GM12874 (cell line): Measurements from ENCODE around the gene TM4SF1.

Experiments used
- CTCF ChIP-seq: IDR thresholded peaks from 2 replicates; pipeline ENCODE4 v1.5.1; 2011; ENCODE audit warnings: low read depth, mild to moderate bottlenecking, control low read depth, low read length, moderate library complexity; ENCODE audit not compliant: insufficient read depth

Gene TM4SF1

GRCh38 chr3:149374391-149374790 lies 3.1 kb downstream of the TM4SF1 start:
- no peak for TF ChIP-seq CTCF

- no peak for TF ChIP-seq CTCF
These were observed 4.0 kb downstream of the TM4SF1 start for GRCh38 chr3:149373235-149374125.

DNA sequence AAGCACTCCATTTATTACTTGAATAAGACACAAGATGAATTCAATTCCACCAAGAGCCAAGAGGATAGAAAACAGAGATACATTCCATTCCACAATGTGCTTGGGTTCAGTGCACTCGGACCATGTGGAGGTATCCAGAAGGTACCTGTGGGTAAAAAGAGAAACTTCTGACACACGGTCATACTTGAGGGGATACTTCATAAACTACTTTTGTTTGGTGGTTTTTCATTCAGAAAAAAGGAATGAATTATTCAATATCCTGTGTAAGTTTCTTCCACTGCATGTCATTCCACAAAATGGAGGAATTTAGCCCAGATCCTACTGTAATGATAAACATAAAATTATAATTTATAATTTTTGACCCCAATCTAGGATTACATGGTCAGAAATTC lies 5.7 kb downstream of the TM4SF1 start:
- no peak for TF ChIP-seq CTCF

- no peak for TF ChIP-seq CTCF
These were observed 6.3 kb downstream of the TM4SF1 start for GRCh38 chr3:149371001-149371722.

DNA sequence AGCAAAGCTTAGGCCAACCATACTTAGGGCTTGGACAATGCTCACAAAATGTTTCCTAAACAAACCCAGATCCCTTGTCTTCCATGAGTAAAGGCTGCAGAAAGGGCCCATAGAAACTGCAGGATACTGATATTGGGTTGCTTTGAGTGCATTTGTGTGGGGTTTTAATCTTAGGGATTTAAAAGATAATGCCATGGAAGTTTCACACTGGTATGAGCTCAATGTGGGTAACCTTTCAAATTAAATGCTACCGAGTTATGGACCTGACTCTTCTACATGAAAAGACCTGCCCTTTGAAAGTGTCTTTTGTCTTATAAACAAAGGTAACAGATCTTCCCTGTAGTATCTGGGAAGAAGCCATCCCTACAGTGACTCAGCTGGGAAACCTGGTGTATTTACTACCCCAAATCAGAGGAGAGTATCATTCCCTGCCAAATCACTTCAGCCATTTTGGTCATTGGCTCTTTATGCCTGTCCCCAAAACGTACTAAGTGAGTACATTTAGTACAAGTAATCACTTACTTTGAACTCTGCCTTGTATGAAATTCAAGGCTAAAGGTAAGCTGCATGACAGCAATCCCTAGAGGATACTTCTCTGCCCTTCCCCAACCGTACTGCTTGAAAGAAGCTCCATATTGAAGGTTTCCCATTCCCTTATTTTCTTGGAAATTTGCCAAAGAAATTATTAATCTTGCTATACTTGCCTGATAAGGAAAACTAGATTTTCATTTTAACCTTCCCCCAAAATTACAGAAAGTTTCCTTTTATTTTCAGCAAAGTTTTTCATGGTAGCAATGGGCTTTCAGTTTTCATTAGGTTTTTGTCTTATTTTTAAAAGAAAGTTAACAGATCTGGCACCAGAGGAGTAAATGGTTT lies 7.2 kb downstream of the TM4SF1 start:
- no peak for TF ChIP-seq CTCF

DNA sequence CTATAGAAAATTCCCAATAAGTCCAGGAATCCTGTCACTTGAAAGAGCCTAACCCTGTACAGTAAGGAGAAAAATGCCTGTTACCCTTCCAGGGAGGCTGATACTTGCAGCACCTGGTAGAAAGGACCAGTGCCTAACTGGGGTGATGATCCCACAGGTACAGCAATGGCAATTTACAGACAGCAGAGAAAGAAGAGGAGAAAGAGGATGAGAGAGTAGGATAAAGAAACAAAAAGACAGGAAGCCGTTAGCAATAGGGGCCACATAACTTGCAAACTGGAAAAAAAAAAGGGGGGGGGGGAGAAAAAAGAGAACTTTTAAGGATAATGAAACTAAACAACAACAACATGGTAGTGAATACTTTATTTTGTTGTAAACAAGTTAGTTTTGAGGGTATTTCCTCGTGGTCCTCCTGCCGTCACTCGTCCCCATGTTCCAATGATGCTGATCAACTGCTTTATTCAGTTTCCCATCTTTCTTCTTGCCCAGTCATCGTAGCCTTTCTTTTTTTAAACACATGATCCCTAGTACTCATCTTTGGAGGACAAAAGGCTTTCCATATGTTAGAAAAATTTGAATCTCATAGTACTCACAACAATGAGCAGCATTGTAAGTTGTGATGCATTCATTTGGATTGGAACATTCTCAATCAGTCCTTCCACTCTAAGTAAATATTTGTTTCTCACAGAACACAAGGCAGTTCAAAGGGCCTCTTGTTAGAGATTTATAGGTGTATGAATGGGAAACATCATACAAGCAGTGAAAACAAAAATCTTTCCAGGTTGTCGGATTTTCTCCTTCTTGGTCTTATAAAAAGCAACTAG lies 8.6 kb downstream of the TM4SF1 start:
- no peak for TF ChIP-seq CTCF
